Epidermal melanocyte (primary cell): ENCODE data around the gene UPK1A.
"Not testable (repeated sequence)": the region's sequence is repeated elsewhere in the genome, so short reads cannot be mapped to it uniquely, and the experiment has no call there.

Experiments used
- DNase-seq: peaks from one replicate; pipeline ENCODE4 v3.0.0; 2011; ENCODE audit warnings: low spot score; ENCODE audit not compliant: insufficient read length

Gene UPK1A

GRCh38 chr19:35716801-35717664 lies 50.7 kb downstream of the UPK1A start:
- DNase-seq: peak; percentile 99

GRCh38 chr19:35717665-35718344 lies 51.5 kb downstream of the UPK1A start, which contains the start of gene KMT2B:
TSS of gene KMT2B (plus strand) at chr19:35718003. CDS start at chr19:35718019, 16 bp downstream.
- peak; percentile 98 for DNase-seq

- DNase-seq: peak; percentile 57
Observed at GRCh38 chr19:35718345-35719041, 52.2 kb downstream of the UPK1A start.

GRCh38 chr19:35719402-35720162 lies 53.3 kb downstream of the UPK1A start:
- DNase-seq: peak; percentile 12

- DNase-seq: no peak
Observed at GRCh38 chr19:35720163-35720524, 53.8 kb downstream of the UPK1A start.

GRCh38 chr19:35720648-35721047 lies 54.3 kb downstream of the UPK1A start:
- no peak for DNase-seq

- peak; percentile 13 for DNase-seq
Observed at GRCh38 chr19:35721374-35721773, 55.1 kb downstream of the UPK1A start.

GRCh38 chr19:35722461-35722860 lies 56.1 kb downstream of the UPK1A start:
- no peak for DNase-seq

GRCh38 chr19:35722897-35723296 lies 56.6 kb downstream of the UPK1A start:
- peak; percentile 10 for DNase-seq

- DNase-seq: no peak
Observed at GRCh38 chr19:35723671-35724070, 57.4 kb downstream of the UPK1A start.

GRCh38 chr19:35724132-35724531 lies 57.8 kb downstream of the UPK1A start:
- not testable (repeated sequence) for DNase-seq

- no peak for DNase-seq
Observed at GRCh38 chr19:35724560-35724959, 58.2 kb downstream of the UPK1A start.

GRCh38 chr19:35725216-35725861 lies 59.0 kb downstream of the UPK1A start:
- peak; percentile 10 for DNase-seq

GRCh38 chr19:35727053-35727955 lies 61.0 kb downstream of the UPK1A start:
- peak; percentile 8 for DNase-seq
